ENCODE data around the gene KRTAP10-4. TPM values are rescaled to one million over a fixed set of nuclear protein-coding genes. Genes with fewer than 3 reads are reported as not detected.
"Not testable (repeated sequence)": the region's sequence is repeated elsewhere in the genome, so short reads cannot be mapped to it uniquely, and the experiment has no call there.

Gene KRTAP10-4, protein sequence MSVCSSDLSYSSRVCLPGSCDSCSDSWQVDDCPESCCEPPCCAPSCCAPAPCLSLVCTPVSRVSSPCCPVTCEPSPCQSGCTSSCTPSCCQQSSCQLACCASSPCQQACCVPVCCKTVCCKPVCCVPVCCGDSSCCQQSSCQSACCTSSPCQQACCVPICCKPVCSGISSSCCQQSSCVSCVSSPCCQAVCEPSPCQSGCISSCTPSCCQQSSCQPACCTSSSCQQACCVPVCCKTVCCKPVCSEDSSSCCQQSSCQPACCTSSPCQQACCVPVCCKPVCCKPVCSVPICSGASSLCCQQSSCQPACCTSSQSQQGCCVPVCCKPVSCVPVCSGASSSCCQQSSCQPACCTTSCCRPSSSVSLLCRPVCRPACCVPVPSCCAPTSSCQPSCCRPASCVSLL
- total RNA-seq (2022) (not detected in 2 replicates), Bru-seq, nascent RNA (not detected), BruChase-seq, experiment 1, labeled RNA remaining after a 6-hour chase (percentile 2 among the genes with signal in this experiment), BruChase-seq, experiment 2, labeled RNA remaining after a 2-hour chase (not detected)
- long read RNA-seq: 0 reads

DNA sequence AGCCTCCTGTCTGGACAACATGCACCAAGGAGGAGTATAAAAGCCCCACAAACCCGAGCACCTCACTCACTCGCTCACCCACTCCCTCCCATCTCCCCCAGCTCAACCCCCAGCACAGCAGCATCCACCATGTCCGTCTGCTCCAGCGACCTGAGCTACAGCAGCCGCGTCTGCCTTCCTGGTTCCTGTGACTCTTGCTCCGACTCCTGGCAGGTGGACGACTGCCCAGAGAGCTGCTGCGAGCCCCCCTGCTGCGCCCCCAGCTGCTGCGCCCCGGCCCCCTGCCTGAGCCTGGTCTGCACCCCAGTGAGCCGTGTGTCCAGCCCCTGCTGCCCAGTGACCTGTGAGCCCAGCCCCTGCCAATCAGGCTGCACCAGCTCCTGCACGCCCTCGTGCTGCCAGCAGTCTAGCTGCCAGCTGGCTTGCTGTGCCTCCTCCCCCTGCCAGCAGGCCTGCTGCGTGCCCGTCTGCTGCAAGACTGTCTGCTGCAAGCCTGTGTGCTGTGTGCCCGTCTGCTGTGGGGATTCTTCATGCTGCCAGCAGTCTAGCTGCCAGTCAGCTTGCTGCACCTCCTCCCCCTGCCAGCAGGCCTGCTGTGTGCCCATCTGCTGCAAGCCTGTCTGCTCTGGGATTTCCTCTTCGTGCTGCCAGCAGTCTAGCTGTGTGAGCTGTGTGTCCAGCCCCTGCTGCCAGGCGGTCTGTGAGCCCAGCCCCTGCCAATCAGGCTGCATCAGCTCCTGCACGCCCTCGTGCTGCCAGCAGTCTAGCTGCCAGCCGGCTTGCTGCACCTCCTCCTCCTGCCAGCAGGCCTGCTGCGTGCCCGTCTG lies at the start of gene KRTAP10-4:
Gene KRTAP10-4 (plus strand): TSS at position 100 of the 827 bp plus-strand sequence. CDS start 30 bp downstream, at position 130.
- peaks cover 45% of the 10 kb centered on the region for H3K27me3 Mint-ChIP-seq (ENCODE audit: insufficient read depth, unreplicated experiment)
- H3K9me3 Mint-ChIP-seq (ENCODE audit: unreplicated experiment): peaks cover 25% of the 10 kb centered on the region
- H3K27ac Mint-ChIP-seq (ENCODE audit: low read depth, unreplicated experiment): peak within 1 kb of the TSS; percentile 79
- POLR2A ChIA-PET; BruUV-seq (replicated peaks); DNase-seq (ENCODE audit: unreplicated experiment); H3K36me3 Mint-ChIP-seq (ENCODE audit: insufficient read depth, unreplicated experiment); H3K4me1 Mint-ChIP-seq (ENCODE audit: insufficient read depth, unreplicated experiment); intact Hi-C loops (cut with micrococcal nuclease); H3K4me3 Mint-ChIP-seq (ENCODE audit: unreplicated experiment): not testable (repeated sequence)
- CTCF ChIA-PET: interaction anchor here (0.6 to 0.7 kb wide), 2 partner anchors 56 to 136 kb away, joined by 3 read pairs; no protein-coding TSS in a partner anchor

- ChIA-PET POLR2A (no interaction called here), CTCF (interaction anchor here (0.7 kb wide), 1 partner anchor 12 kb away, joined by 3 read pairs; no protein-coding TSS in a partner anchor)
- BruUV-seq (replicated peaks): no TSS peak
- Mint-ChIP-seq H3K9me3 (ENCODE audit: unreplicated experiment) (no peaks in the 10 kb centered on the region), H3K4me3 (ENCODE audit: unreplicated experiment) (no peak overlapping the region), H3K4me1 (ENCODE audit: insufficient read depth, unreplicated experiment) (no peaks in the 10 kb centered on the region), H3K36me3 (ENCODE audit: insufficient read depth, unreplicated experiment) (no peaks in the 10 kb centered on the region), H3K27ac (ENCODE audit: low read depth, unreplicated experiment) (no peak overlapping the region), H3K27me3 (ENCODE audit: insufficient read depth, unreplicated experiment) (peaks cover 7% of the 10 kb centered on the region)
- no peak for DNase-seq (ENCODE audit: unreplicated experiment)
- TF ChIP-seq CTCF (IDR thresholded peaks at IDR 0.05; ENCODE audit: unreplicated experiment): no peak
- intact Hi-C loops (cut with micrococcal nuclease): no loop called here
These were observed 48.8 kb upstream of the KRTAP10-4 start for GRCh38 chr21:44524414-44525371.

DNA sequence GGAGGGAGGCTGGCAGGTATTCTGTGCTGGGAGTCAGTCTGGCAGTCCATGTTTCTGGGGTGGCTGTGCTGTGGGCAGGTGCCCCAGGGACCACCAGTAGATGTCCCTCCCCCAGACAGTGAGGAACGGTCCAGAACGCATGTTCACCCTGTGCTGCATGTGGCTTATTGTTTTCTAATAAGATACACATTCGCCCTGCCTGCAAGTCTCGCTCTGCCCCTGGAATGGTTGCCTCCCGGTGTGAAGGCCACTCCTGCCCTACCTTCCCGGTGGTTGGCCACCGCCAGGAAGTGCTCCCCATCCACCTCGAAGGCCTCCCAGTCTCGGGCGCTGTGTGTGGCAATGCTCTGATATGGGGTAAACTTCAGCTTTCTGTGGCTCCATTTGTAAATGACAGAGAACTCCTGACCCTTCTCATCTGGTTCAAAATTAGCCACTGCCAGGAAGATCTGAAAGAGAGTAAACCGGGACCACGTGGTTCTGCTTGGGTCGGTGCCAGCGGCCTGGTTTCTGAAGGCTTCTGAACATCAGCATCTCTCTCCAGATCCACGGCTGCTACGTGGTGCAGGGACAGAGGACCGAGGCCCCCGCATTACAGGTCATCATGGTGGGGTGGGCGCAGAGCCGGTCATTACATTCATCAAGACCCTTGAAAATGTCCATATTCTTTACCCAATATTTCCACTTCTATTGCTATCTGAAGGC lies 48.0 kb upstream of the KRTAP10-4 start:
- H3K27ac Mint-ChIP-seq (ENCODE audit: low read depth, unreplicated experiment): no peak overlapping the region
- CTCF ChIA-PET: no interaction called here
- H3K27me3 Mint-ChIP-seq (ENCODE audit: insufficient read depth, unreplicated experiment): peaks cover 8% of the 10 kb centered on the region
- TF ChIP-seq CTCF (IDR thresholded peaks at IDR 0.05; ENCODE audit: unreplicated experiment): no peak
- no TSS peak for BruUV-seq (replicated peaks)
- intact Hi-C loops (cut with micrococcal nuclease): no loop called here
- DNase-seq (ENCODE audit: unreplicated experiment): no peak
- H3K9me3 Mint-ChIP-seq (ENCODE audit: unreplicated experiment): peaks cover 8% of the 10 kb centered on the region
- H3K4me3 Mint-ChIP-seq (ENCODE audit: unreplicated experiment): no peak overlapping the region
- POLR2A ChIA-PET: no interaction called here
- H3K36me3 Mint-ChIP-seq (ENCODE audit: insufficient read depth, unreplicated experiment): no peaks in the 10 kb centered on the region
- no peaks in the 10 kb centered on the region for H3K4me1 Mint-ChIP-seq (ENCODE audit: insufficient read depth, unreplicated experiment)

Data from MCF 10A (cell line).